K562 (cell line): ENCODE data around the gene FOSL1. TPM values are rescaled to one million over a fixed set of nuclear protein-coding genes. Genes with fewer than 3 reads are reported as not detected.
A peak's percentile ranks its signal among the peaks of the same experiment; 100 is the strongest.

Experiments
- ASH1L ChIP-seq: fragments of 450-650 bp; IDR thresholded peaks from 2 replicates; pipeline ENCODE4 v1.6.1; 2018; ENCODE audit warnings: borderline replicate concordance, mild to moderate bottlenecking, low read depth; ENCODE audit not compliant: partially characterized antibody
- ATF1 ChIP-seq, 2 experiments: fragments of 450-650 bp in 1 of 2; IDR thresholded peaks; 2 replicates each; pipeline ENCODE4 v1.6.1; 2016; ENCODE audit warnings: missing compliant biosample characterization in 1 of 2, missing genetic modification characterization in 1 of 2
- CREB1 ChIP-seq, 2 experiments: sonication (generic) in 1 of 2; formaldehyde crosslinking in 1 of 2; IDR thresholded peaks; 2 replicates each; pipeline versions ENCODE4 v1.6.1 to v1.8.0; 2012 to 2022; ENCODE audit warnings: inconsistent platforms in 1 of 2, mild to moderate bottlenecking in 1 of 2, missing genetic modification reagents in 1 of 2, moderate library complexity in 1 of 2
- E2F3 ChIP-seq: fragments of 250-450 bp; sonication (Bioruptor Pico); IDR thresholded peaks from 2 replicates; pipeline ENCODE4 v1.4.0; 2020; ENCODE audit warnings: mild to moderate bottlenecking
- MAZ ChIP-seq, 2 experiments: fragments of 450-650 bp in 1 of 2; sonication (generic) in 1 of 2; formaldehyde crosslinking; IDR thresholded peaks in 1 of 2; conservative IDR thresholded peaks in 1 of 2; 2 replicates each; pipeline versions ENCODE4 v1.4.0 to v1.5.0; 2020; ENCODE audit warnings: mild to moderate bottlenecking in 1 of 2, missing genetic modification reagents in 1 of 2
- NFYB ChIP-seq: IDR thresholded peaks from 2 replicates; pipeline ENCODE4 v1.6.1; 2011; ENCODE audit warnings: mild to moderate bottlenecking, moderate library complexity; ENCODE audit not compliant: insufficient read length; ENCODE audit errors: extremely low read depth
- NR3C1 ChIP-seq: sonication (generic); formaldehyde crosslinking; IDR thresholded peaks from 2 replicates; pipeline ENCODE4 v1.8.1; 2022; ENCODE audit warnings: missing genetic modification reagents
- NRF1 ChIP-seq, 2 experiments: fragments of 450-650 bp; IDR thresholded peaks in 1 of 2; conservative IDR thresholded peaks in 1 of 2; 2 replicates each; pipeline ENCODE4 v1.6.1; 2014; ENCODE audit warnings: mild to moderate bottlenecking in 2 of 2
- NUFIP1 ChIP-seq: fragments of 450-650 bp; IDR thresholded peaks from 2 replicates; pipeline ENCODE4 v1.6.1; 2018; ENCODE audit not compliant: partially characterized antibody
- RBM25 ChIP-seq: fragments of 200-400 bp; formaldehyde crosslinking; IDR thresholded peaks from 2 replicates; pipeline ENCODE4 v1.6.1; 2018; ENCODE audit warnings: low read length, low read depth, moderate library complexity; ENCODE audit not compliant: severe bottlenecking
- RBM34 ChIP-seq: fragments of 200-400 bp; formaldehyde crosslinking; IDR thresholded peaks from 2 replicates; pipeline ENCODE4 v1.6.1; 2018; ENCODE audit warnings: low read length, borderline replicate concordance; ENCODE audit not compliant: insufficient read depth
- RNF2 ChIP-seq: sonication (generic); IDR thresholded peaks from 2 replicates; pipeline ENCODE4 v1.6.1; 2016
- RNF219 ChIP-seq: fragments of 250-450 bp; sonication (Bioruptor Pico); IDR thresholded peaks from 2 replicates; pipeline ENCODE4 v1.5.0; 2022; ENCODE audit warnings: mild to moderate bottlenecking
- SNIP1 ChIP-seq: fragments of 450-650 bp; IDR thresholded peaks from 2 replicates; pipeline ENCODE4 v1.7.1; 2017; ENCODE audit warnings: low read depth, mild to moderate bottlenecking
- U2AF2 ChIP-seq: fragments of 200-400 bp; formaldehyde crosslinking; optimal IDR thresholded peaks from 2 replicates; pipeline ENCODE3; 2017; ENCODE audit warnings: low read depth, mild to moderate bottlenecking, low read length
- VEZF1 ChIP-seq: fragments of 200-800 bp; sonication (Bioruptor generic); IDR thresholded peaks from 2 replicates; pipeline ENCODE4 v1.6.1; 2017; ENCODE audit warnings: missing genetic modification characterization, missing compliant biosample characterization
- ZBED1 ChIP-seq: IDR thresholded peaks from 2 replicates; pipeline ENCODE4 v1.6.1; 2014
- ZFP30 ChIP-seq: fragments of 250-450 bp; sonication (Bioruptor Pico); IDR thresholded peaks from 2 replicates; pipeline ENCODE4 v1.8.0; 2022; ENCODE audit warnings: moderate library complexity, mild to moderate bottlenecking, inconsistent platforms, borderline replicate concordance
- ZNF174 ChIP-seq: fragments of 250-450 bp; sonication (Bioruptor Pico); IDR thresholded peaks from 2 replicates; pipeline ENCODE4 v1.4.0; 2020; ENCODE audit warnings: mild to moderate bottlenecking
- ZNF197 ChIP-seq: fragments of 200-800 bp; sonication (Bioruptor generic); IDR thresholded peaks from 2 replicates; pipeline ENCODE4 v1.6.1; 2016; ENCODE audit warnings: low read depth, missing genetic modification characterization, missing compliant biosample characterization
- ZNF449 ChIP-seq: fragments of 250-450 bp; sonication (Bioruptor Pico); IDR thresholded peaks from 2 replicates; pipeline ENCODE4 v1.8.0; 2022; ENCODE audit warnings: moderate library complexity, mild to moderate bottlenecking, inconsistent platforms
- ZNF717 ChIP-seq: fragments of 250-450 bp; sonication (Bioruptor Pico); IDR thresholded peaks from 2 replicates; pipeline ENCODE4 v1.5.0; 2021
- polyA plus RNA-seq, 8 experiments: library from polyadenylated mRNA; depleted of rRNA in 4 of 8; stranded (reverse) in 5 of 8; unstranded in 3 of 8; fragments of >200 nt; fragmentation: Nextera tagmentation in 2 of 8; fragmentation: Illumina TruSeq in 1 of 8; extraction: Ambion mirVana in 2 of 8; extraction: Trizol in 1 of 8; gene quantifications; 2 replicates each; pipeline versions ENCODE4 v1.2.1 to v1.2.3, GENCODE V29; 2011 to 2014; ENCODE audit warnings: inconsistent platforms in 1 of 8, missing spikeins in 1 of 8
- total RNA-seq, 7 experiments: library from RNA; depleted of rRNA in 6 of 7; stranded (reverse); fragments of >200 nt in 6 of 7; fragmentation: Illumina TruSeq in 2 of 7; extraction: Trizol in 2 of 7; gene quantifications; 2 replicates each; pipeline versions ENCODE4 v1.2.1 to v1.2.3, GENCODE V29; 2011 to 2021; ENCODE audit warnings: low replicate concordance in 1 of 7
- TF ChIP-seq, protein P1 (sequence below): sonication (generic); formaldehyde crosslinking; IDR thresholded peaks from 2 replicates; pipeline ENCODE4 v1.8.1; 2022; ENCODE audit warnings: missing genetic modification reagents

Gene FOSL1
- total and polyA plus RNA-seq, 9 of the 15 experiments (the other 6 are each of a cell fraction or from before 2014, with no cell fraction given) = 3.5 to 39.6 (median 10.0) TPM

- no peak; the same call in 1 of the 2 replicates for TF ChIP-seq VEZF1 (CRISPR knock-in tag)
- TF ChIP-seq RBM34 = peak; percentile 82; the same call in 1 of the 2 replicates
- no peak for TF ChIP-seq NUFIP1
- no peak for TF ChIP-seq U2AF2
- TF ChIP-seq RNF2 = no peak
- no peak for TF ChIP-seq ZFP30 (CRISPR knock-in tag)
- TF ChIP-seq ZBED1 = no peak
- TF ChIP-seq NFYB = no peak
- TF ChIP-seq MAZ (CRISPR knock-in tag; conservative IDR thresholded peaks at IDR 0.05 in 1 of 2, IDR thresholded peaks at IDR 0.05 in 1 of 2) = no peak
- no peak for TF ChIP-seq ZNF174 (CRISPR knock-in tag)
- TF ChIP-seq CREB1 (IDR thresholded peaks at IDR 0.05) = no peak
- no peak for TF ChIP-seq CREB1 (CRISPR knock-in tag; IDR thresholded peaks at IDR 0.05)
- TF ChIP-seq ZNF449 (CRISPR knock-in tag) = no peak
- TF ChIP-seq ZNF197 (CRISPR knock-in tag) = no peak
- no peak for TF ChIP-seq SNIP1
- TF ChIP-seq NR3C1 (CRISPR knock-in tag) = peak; percentile 62; the same call in 1 of the 2 replicates
- peak; percentile 60 to 66; a peak in 3 of 4 replicates for TF ChIP-seq NRF1 (conservative IDR thresholded peaks at IDR 0.05 in 1 of 2, IDR thresholded peaks at IDR 0.05 in 1 of 2)
- no peak for TF ChIP-seq RNF219 (CRISPR knock-in tag)
- no peak for TF ChIP-seq RBM25
- TF ChIP-seq ZNF717 (CRISPR knock-in tag) = no peak
- TF ChIP-seq, protein P1, sequence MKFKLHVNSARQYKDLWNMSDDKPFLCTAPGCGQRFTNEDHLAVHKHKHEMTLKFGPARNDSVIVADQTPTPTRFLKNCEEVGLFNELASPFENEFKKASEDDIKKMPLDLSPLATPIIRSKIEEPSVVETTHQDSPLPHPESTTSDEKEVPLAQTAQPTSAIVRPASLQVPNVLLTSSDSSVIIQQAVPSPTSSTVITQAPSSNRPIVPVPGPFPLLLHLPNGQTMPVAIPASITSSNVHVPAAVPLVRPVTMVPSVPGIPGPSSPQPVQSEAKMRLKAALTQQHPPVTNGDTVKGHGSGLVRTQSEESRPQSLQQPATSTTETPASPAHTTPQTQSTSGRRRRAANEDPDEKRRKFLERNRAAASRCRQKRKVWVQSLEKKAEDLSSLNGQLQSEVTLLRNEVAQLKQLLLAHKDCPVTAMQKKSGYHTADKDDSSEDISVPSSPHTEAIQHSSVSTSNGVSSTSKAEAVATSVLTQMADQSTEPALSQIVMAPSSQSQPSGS (CRISPR knock-in tag) = peak; percentile 19
- TF ChIP-seq ATF1 (CRISPR knock-in tag; IDR thresholded peaks at IDR 0.05) = 0 out of 2 replicates have a peak, but pooled peaks have one; percentile 14
- no peak for TF ChIP-seq ATF1 (tag; IDR thresholded peaks at IDR 0.05)
- TF ChIP-seq E2F3 (CRISPR knock-in tag) = no peak
- TF ChIP-seq ASH1L = no peak
Measured at GRCh38 chr11:65857500-65857852, 42.7 kb downstream of the FOSL1 start (continued).
